ENCODE results near the gene DPP7.

GRCh38 chr9:137149942-137150616, 35.5 kb upstream of the DPP7 start:
- TF ChIP-seq CTCF (IDR thresholded peaks at IDR 0.05; ENCODE audit: insufficient read depth, low read length) (no peak), POLR2AphosphoS5 (IDR thresholded peaks at IDR 0.05; ENCODE audit: low read depth) (no peak)

All from HL-60 (cell line).